IPS DF 19.7 (cell line): ENCODE results near the gene THBD.

Source experiments
- DNase-seq: peaks from one replicate; pipeline ENCODE4 v3.0.0-alpha.2; 2013; ENCODE audit warnings: low read depth, low spot score

The THBD gene, protein sequence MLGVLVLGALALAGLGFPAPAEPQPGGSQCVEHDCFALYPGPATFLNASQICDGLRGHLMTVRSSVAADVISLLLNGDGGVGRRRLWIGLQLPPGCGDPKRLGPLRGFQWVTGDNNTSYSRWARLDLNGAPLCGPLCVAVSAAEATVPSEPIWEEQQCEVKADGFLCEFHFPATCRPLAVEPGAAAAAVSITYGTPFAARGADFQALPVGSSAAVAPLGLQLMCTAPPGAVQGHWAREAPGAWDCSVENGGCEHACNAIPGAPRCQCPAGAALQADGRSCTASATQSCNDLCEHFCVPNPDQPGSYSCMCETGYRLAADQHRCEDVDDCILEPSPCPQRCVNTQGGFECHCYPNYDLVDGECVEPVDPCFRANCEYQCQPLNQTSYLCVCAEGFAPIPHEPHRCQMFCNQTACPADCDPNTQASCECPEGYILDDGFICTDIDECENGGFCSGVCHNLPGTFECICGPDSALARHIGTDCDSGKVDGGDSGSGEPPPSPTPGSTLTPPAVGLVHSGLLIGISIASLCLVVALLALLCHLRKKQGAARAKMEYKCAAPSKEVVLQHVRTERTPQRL

DNA sequence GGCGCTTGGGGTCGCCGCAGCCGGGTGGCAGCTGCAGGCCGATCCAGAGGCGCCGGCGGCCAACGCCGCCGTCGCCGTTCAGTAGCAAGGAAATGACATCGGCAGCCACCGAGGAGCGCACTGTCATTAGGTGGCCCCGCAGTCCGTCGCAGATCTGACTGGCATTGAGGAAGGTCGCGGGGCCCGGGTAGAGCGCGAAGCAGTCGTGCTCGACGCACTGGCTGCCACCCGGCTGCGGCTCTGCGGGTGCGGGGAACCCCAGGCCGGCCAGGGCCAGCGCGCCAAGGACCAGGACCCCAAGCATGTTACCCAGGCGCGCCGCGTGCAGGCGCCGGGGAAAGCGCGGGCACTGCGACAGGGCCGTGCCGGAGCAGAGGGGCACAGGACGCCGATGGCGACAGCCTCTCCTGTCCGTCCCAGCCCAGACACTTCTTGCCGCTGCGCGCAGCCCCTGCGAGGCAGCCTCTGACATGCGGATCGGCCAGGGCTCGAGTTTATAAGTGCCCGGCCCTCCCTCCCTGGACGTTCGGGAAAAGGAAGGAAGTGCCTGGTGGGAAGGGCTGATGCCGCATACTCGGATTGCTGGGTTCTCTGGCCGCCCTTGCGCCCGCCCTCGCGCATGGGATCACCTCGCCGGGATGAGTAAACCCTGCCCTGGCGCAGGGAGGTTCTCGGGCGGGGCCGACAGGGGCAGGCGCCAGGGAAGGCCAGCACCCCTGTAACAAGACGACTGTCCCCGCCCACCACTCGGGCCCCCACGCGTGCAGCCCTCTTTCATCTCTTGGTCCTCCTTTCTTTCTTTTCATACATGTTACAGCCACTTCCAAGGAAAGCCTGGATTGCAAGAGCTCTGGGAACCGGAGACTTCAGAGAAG, at the start of gene THBD:
Gene THBD, minus strand, starts transcription at position 472 of the 875 bp plus-strand sequence. Its CDS starts 168 bp downstream, at position 304.
- no peak for DNase-seq

DNA sequence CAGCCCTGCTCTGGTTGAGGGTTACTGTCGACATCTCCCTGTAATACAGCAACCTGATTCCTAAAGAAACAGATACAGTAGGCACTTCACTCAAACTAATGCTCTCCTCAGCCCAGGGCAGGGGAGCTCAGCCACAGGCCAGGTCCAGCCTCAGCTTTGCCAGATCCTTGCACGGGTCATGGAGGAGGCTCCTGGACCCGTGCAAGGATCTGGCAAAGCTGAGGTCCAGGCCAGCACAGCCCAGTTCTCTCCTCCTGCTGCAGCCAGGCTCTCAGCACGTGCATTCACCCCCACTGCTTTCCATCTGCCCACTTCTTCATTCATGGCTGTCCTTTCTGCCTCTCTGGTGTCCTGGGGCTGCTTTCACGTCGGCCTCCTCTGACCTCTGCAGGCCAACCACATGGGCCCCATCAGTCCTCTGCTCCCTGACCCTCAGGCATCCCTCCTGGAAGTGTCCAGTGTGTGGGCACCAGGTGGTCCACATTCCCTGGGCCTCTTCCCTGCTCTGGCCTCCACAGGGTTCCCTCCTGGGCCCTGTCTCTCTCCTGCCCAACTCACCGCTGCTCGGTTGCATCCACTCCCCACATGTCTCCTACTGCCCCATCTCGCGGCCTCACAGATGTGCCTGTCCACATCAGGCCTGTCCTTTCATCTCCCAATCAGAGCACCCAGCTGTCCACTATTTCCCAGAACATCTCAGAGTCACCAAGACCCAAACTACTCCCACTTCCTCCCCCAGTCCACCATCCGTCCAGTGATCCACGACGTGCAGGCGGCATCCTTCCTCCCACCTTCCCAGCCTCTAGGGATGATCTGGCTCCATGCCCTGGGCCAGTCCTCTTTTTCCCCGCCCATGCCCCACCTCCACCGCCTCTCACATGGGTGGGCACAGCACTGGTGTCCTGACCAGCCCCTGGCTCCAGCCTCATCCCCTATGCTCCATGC, 48.4 kb upstream of the THBD start:
- DNase-seq = no peak

DNA sequence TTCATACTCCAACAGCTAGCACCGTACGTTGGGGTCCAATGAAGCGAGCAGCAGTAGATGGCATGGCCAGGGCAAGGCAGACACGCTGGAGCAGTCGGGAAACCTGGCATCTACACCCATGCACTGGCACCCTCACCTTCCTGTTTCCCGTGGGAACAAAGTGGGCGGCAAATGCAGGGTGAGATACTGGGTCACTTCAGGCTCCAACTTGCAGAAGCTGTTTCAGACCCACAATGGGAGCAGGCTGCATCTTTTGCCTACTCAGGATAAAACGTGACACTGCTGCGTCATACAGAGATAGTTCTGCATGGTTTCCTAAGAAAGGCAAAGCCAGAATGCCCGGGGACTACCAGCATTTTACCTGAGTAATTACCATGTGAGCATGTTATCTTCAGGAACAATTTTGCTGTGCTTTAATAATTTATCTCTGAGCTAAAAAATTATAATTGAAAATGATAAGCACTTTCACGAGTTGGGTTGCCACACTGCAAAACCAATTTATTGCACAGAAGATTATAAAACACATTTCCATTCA, 47.6 kb upstream of the THBD start:
- no peak for DNase-seq

DNA sequence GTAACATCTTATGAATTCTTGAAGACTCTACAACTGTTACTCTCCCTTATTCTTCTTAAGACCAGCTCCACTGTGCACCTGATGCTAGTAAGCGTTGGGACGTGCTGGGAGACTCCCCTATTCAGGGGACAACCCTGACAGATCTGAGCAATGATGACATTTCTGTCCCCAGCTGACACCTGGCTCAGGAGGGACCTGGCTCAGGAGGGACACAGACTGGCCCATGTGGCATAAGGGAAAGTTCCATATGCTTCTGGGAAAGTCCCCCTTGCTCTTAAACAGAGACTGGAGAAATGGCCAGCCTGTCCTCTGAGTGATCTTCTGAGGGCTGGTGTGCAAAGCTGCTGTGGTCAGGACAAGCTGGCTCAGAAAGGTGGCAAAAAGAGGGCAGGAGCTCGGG, 46.6 kb upstream of the THBD start:
- no peak for DNase-seq

DNA sequence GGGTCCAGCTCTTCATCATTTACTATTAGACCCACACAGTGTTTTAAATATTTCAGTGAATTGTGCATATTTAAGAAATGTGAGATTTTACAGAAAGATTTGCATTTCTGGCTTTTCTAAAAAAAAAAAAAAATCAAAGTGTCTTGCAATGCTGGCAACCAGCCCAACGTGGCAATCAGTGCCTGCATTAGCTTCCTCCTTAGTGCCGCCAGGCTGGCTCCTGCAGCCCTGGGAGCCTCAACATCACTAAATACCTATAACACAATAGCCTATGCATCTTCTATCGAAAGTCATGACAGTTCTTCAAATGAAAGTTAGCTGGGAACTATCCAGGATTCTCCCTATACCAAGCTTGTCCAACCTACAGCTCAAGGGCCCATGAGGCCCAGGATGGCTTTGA, 46.0 kb upstream of the THBD start:
- no peak for DNase-seq

DNA sequence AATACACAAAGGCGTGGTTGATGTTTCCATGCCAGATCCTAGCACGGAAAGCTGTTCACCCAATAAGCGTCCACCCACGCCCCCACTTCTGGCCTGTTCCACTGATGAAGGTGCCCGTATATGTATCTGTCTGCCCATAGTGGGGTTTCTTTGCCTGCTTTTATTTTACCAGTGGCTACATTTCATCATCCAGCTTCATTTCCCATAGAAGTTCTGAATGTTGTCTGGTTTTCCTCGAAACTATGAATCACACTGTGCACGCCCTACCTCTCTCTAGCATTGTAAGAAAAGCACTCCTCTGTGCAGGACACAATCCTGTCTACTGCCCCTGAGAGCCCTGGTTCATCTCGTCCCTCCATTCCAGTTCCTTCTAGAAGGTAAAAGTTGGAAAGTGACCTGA, 45.5 kb upstream of the THBD start:
- DNase-seq = no peak

DNA sequence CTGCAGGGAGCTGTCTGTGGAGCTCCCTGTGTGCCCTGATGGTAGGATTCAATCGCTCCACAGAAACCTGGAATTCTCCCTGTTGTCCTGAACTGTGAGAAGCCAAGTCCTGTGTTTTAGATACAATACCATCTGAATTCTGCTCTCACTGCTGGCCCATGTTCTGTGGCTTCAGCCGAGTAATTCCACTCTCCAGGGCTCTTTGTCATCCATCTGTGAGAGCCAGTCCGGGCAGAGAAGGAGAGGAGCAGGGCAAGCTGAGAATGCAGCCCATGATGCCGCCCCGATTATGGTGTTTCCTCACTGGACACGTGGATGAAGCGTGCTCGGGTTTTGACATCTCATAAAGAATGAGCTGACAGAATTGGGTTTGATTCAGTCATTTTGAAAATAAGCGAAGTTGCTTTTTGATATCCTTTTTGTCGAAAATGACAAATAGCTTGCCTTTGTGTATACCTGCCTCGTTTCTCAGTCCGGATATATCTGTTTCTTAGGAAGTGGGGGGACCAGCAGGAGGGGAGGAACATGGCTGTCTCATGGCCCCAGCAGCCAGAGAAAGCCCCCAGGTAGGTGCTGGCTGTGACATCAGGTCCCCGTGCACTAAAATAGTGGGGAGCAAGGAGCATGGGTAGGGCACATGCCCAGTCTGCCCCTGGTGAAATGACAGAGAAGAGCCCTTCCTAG, 44.9 kb upstream of the THBD start:
- DNase-seq = no peak

- DNase-seq = no peak
Observed at GRCh38 chr20:23093613-23094012, 44.1 kb upstream of the THBD start.

DNA sequence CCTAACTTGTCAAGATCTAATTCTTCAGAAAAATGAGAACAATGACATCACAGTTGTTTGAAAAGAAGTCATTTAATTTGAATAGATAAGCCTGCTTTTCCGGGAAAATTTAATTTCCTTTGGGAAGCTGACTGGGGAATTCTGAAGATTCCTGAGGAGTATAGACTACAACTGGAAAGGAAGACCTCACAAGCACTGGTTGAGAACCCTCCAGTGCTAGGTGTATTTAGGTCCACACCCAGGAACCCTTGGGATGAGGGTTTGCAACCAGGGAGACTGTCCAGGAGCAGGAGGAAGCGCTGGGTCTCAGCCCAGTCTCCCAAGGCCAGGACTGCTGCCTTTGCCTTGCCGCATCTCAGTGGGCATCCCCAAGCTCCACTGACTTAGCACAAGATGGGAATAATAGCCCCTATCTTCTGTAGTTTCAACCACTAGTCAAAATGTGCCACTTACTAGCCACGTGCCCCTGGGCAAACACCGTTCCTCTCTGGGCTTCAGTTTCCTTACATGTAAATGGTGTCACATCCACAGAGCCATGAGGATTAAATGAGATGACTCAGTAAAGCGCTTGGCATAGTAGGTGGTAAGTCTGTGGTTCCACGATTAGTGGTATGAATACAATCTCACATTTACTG, 43.5 kb upstream of the THBD start:
- DNase-seq = no peak

DNA sequence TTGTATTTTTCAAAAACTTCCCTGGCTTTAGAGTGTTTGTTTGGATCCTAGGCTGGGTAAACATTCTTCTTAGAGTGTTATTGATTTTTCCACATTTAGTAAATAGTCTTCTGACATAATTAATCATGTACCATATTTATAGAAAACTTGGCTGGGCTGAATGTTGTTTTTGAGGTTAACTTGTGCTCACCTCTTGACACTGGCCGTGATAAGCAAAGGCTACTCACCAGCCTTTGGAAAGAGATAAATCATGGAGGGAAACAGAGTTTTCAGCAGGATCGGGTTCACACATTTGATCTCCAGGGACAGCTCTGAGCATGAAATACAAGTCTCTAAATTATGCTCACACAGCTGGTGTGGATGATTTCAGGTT, 42.9 kb upstream of the THBD start:
- DNase-seq = no peak

GRCh38 chr20:23091721-23092383, 42.4 kb upstream of the THBD start:
- no peak for DNase-seq

DNA sequence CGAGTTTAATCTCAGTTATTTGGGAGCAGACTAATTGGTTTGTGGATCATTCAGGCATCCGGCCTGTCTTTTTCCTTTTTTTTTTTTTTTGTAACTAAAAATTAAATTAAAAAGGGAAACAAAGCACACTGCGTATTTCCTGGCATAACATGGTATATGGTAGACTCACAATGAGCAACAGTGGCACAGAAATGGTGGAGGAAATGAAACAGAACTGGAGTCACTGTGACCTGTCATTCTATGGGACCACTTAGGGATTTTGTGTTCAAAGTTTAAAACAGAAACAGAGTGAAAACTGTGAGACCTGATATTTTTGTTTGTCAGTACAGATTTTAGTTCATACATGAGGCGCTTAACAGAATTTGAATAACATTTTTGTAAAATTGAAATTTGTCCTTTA, 41.4 kb upstream of the THBD start:
- DNase-seq = no peak

DNA sequence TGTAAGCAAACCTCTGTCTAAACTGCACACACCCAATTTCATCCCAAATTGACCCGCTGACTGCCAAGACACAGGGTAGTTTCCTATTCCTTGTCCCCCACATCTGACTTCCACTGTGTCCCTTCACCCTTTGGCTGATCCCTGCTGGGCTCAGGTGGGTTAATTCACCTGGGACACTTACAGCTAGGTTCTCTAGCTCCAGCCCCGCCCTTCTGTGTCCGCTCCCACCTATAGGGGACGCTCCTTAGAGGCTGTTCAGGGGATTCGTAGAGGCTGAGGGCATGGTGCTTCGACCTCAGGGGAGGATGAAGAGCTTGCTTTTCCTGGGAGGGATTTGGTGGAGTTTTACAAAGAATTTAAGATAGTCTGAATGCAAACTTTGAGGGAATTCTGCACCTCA, 40.7 kb upstream of the THBD start:
- DNase-seq = no peak

DNA sequence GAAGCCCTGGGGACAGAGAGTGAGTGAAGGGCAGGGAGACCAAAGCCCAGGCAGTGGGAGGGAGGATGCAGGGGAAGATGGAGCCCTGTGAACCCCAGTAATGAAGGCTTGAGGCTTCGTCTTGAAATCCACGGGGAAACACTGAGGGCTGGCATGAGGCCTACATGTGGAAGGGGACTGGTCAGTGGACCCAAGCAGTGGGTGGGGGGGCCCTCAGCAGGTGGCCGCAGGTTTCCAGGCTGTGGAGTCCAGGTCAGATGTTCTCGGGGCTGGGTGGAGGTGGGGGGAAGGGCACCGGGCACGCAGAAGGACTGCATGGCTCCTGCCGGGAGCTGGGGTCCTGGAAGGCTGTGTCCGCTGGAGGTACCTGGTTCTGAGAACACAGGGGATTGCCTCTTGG, 39.4 kb upstream of the THBD start:
- no peak for DNase-seq

GRCh38 chr20:23087587-23088251, 38.2 kb upstream of the THBD start:
- DNase-seq = no peak

DNA sequence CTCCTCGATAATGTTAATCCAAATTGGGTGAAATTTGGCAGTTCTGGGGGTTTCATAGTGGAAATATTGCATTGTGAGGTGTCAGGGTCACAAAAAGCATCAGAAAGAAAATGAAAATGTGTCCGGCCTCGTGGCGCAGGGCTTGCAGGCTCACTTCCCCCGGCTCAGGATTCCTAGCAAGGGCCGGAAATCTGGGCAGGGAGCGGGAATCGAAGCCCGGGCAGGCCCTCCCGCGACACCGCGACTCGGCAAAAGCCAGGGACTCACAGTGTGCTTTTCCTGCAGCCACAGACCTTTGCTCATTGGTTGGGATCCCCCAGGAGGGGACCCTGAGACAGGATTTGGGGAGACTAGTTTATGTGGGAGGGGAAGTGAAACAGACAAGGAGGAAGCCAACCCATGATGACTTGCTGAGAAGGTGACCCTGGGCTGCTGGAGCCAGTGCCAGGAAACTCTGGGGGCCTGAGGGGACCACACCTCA, 37.5 kb upstream of the THBD start:
- no peak for DNase-seq

GRCh38 chr20:23086056-23086566, 36.6 kb upstream of the THBD start, which contains the start of gene CD93:
Gene CD93 (minus strand): TSS chr20:23086324. CDS start chr20:23086192, 132 bp downstream.
- DNase-seq = no peak

DNA sequence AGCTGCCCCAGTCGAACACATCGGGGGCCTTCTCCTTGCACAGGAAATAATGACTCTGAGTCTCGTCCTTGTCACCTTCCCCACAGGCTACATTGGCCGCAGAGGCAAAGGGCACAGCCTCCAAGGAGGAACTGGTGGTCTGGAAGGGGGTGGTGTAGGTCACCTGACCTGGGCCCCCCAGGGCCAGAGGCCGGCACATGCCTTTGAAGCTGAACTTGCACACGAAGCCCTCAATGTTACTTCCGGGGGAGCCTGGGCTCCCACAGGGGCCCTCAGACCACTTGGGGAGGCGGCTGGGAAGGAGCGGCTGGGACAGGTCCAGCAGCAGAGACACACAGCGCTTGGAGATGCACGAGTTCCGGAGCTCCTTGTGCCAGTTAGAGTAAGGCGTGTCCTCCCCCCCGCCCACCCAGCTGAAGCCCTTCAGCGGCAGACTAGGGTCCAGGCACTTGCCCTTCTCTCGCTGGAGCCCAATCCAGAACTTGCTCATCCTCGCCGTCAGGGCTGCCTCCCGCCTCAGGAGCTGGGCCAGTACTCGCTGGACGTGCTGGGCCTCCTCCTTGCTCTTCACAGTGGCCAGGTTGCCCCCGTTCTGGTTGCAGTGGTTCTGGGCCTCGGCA, 36.1 kb upstream of the THBD start:
- DNase-seq = no peak
